DMS53 treated with DMSO at 0.1 percent for 48 hours (cell line): ENCODE data around the gene RBM25.
"Not testable (repeated sequence)": the region's sequence is repeated elsewhere in the genome, so short reads cannot be mapped to it uniquely, and the experiment has no call there.

Source experiments
- DNase-seq: peaks from one replicate; lab custom pipeline; 2025; ENCODE audit not compliant: unreplicated experiment; lab: John Stamatoyannopoulos, UW

Gene RBM25

DNA sequence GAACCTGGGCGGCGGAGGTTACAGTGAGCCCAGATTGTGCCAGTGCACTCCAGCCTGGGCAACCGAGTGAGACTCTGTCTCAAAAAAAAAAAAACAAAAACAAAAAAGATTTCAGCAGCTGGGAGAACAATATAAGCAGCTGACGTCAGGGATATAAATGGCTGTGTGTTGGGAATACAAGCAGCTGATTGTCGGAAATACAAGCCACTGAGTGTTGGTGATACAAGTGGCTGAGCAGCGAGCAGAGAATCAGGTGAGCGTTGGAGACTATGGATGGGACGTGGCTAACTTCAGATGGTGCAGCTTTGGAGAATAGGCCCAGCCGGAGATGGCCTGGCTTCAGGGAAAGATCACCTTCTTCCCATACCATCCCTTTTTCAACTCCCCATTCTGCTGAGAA, 109.9 kb downstream of the RBM25 start:
- DNase-seq, result no peak

DNA sequence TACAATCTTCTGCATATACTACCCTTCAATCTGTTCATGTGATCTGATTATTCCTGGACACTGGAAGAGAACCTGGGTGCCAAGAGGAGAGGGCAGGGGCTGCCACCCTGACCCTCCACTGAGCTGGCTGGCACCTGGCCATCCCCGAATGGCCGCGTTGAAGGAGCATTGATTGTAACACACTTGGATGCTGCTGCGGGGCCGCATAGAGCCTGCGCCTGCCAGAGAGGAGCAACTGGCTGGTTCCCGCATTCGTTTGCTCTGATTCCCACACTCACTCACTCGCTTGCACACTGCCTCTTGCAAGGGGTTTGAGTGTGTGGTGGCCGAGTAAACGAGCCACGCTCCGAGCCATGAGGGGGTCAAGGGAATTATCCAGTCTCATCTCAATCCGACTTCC, 110.4 kb downstream of the RBM25 start:
- DNase-seq, result no peak

- DNase-seq, result not testable (repeated sequence)
Measured at GRCh38 chr14:73169855-73170254, 111.5 kb downstream of the RBM25 start.

DNA sequence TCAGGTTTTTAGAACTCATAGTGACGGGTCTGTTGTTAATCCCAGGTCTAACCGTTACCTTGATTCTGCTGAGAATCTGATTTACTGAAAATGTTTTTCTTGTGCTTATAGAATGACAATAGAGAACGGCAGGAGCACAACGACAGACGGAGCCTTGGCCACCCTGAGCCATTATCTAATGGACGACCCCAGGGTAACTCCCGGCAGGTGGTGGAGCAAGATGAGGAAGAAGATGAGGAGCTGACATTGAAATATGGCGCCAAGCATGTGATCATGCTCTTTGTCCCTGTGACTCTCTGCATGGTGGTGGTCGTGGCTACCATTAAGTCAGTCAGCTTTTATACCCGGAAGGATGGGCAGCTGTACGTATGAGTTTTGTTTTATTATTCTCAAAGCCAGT, 112.4 kb downstream of the RBM25 start:
- DNase-seq, result no peak

DNA sequence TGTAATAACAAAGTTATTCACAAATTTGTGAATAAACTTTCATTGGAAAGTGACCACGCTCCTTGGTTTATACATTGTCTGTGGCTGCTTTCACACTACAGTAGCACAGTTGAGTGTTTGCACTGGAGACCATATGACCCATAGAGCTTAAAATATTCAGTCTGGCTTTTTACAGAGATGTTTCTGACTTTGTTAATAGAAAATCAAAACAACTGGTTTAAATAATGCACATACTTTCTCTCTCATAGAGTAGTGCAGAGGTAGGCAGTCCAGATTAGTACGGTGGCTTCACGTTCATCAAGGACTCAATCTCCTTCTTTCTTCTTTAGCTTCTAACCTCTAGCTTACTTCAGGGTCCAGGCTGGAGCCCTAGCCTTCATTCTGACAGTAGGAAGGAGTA, 114.2 kb downstream of the RBM25 start:
- DNase-seq, result no peak

GRCh38 chr14:73173092-73173735, 114.9 kb downstream of the RBM25 start:
- peak; percentile 3 for DNase-seq
